IMR-90 (cell line): ENCODE measurements around the gene KAT6B. TPM values are rescaled to one million over a fixed set of nuclear protein-coding genes. Genes with fewer than 3 reads are reported as not detected.

Source experiments
- ATAC-seq: fragments of 200-7000 bp; cut with Tn5 transposase; 2 replicates; pipeline ENCODE4 v1.9.1; 2020; ENCODE audit warnings: low read depth, mild to moderate bottlenecking, moderate library complexity
- Bru-seq: library from RNA; stranded (reverse); fragments of 400-500 nt; gene quantifications from one replicate; lab custom pipeline; 2021; lab: Mats Ljungman, UMichigan
- BruChase-seq, 2 experiments: library from RNA; stranded (reverse); fragments of 400-500 nt; gene quantifications; one replicate each; lab custom pipeline; 2021; lab: Mats Ljungman, UMichigan
- BruUV-seq: library from RNA; stranded (reverse); fragments of 400-500 nt; replicated peaks from 2 replicates; lab custom pipeline; 2021; lab: Mats Ljungman, UMichigan
- CTCF ChIA-PET: fragments of 300-600 bp; formaldehyde crosslinking; extraction: SDS; loops from one replicate; lab custom pipeline; 2021; ENCODE audit warnings: antibody characterized with exemption; lab: Yijun Ruan, JAX
- POLR2A ChIA-PET: fragments of 300-600 bp; sonication (Branson Sonifier 250); formaldehyde crosslinking; loops from one replicate; lab custom pipeline; 2022; ENCODE audit warnings: antibody characterized with exemption; ENCODE audit not compliant: unreplicated experiment; lab: Charles Lee
- DNase-seq: peaks from one replicate; pipeline ENCODE4 v3.0.0; 2013
- H2AFZ ChIP-seq: replicated peaks from 2 replicates; pipeline ENCODE3; 2013; ENCODE audit warnings: low read length, mild to moderate bottlenecking; ENCODE audit not compliant: poor library complexity
- H2AK5ac ChIP-seq: 2 replicates; pipeline ENCODE4 v1.6.1; 2013; ENCODE audit warnings: low read depth, low read length, inconsistent platforms
- H2AK9ac ChIP-seq: replicated peaks from 2 replicates; pipeline ENCODE3; 2013; ENCODE audit warnings: mild to moderate bottlenecking, low read depth, low read length, moderate library complexity; ENCODE audit not compliant: poor library complexity
- H2BK120ac ChIP-seq: 2 replicates; pipeline ENCODE4 v1.6.1; 2013; ENCODE audit warnings: low read depth, low read length, inconsistent platforms
- H2BK15ac ChIP-seq: 3 replicates; pipeline ENCODE4 v1.6.1; 2013; ENCODE audit warnings: low read depth, low read length, inconsistent platforms
- H2BK20ac ChIP-seq: 2 replicates; pipeline ENCODE4 v1.6.1; 2013; ENCODE audit warnings: low read depth, mild to moderate bottlenecking, inconsistent platforms, low read length, moderate library complexity
- H2BK5ac ChIP-seq: 2 replicates; pipeline ENCODE4 v1.6.1; 2013; ENCODE audit warnings: mild to moderate bottlenecking, low read depth, low read length, inconsistent platforms; ENCODE audit not compliant: poor library complexity, severe bottlenecking
- H3K14ac ChIP-seq: replicated peaks from 2 replicates; pipeline ENCODE4 v1.6.1; 2013; ENCODE audit warnings: low read depth, low read length, inconsistent platforms
- H3K18ac ChIP-seq: 2 replicates; pipeline ENCODE4 v1.6.1; 2013; ENCODE audit warnings: low read depth, low read length, control low read depth
- H3K23ac ChIP-seq: 2 replicates; pipeline ENCODE4 v1.6.1; 2013; ENCODE audit warnings: low read depth, low read length, inconsistent platforms
- H3K27ac ChIP-seq: 2 replicates; pipeline ENCODE4 v1.5.1; 2013; ENCODE audit warnings: mild to moderate bottlenecking, control low read depth, low read length; ENCODE audit not compliant: insufficient read depth
- H3K27me3 ChIP-seq: 2 replicates; pipeline ENCODE4 v1.6.1; 2013; ENCODE audit warnings: low read length; ENCODE audit not compliant: control insufficient read depth, insufficient read depth
- H3K36me3 ChIP-seq: 2 replicates; pipeline ENCODE4 v1.6.1; 2013; ENCODE audit warnings: low read length, mixed read lengths; ENCODE audit not compliant: control insufficient read depth, insufficient read depth
- H3K4ac ChIP-seq: 2 replicates; pipeline ENCODE4 v1.6.1; 2013; ENCODE audit warnings: low read depth, low read length, inconsistent platforms
- H3K4me1 ChIP-seq: 2 replicates; pipeline ENCODE4 v1.6.1; 2013; ENCODE audit warnings: low read length, mixed read lengths; ENCODE audit not compliant: control insufficient read depth, insufficient read depth
- H3K4me2 ChIP-seq: 2 replicates; pipeline ENCODE4 v1.6.1; 2013; ENCODE audit warnings: low read depth, mild to moderate bottlenecking, control low read depth, low read length, moderate library complexity
- H3K4me3 ChIP-seq: 2 replicates; pipeline ENCODE4 v1.5.1; 2013; ENCODE audit warnings: low read depth, mild to moderate bottlenecking, control low read depth, low read length, moderate library complexity; ENCODE audit not compliant: insufficient read depth
- H3K56ac ChIP-seq: 2 replicates; pipeline ENCODE4 v1.6.1; 2013; ENCODE audit warnings: low read length, inconsistent platforms; ENCODE audit not compliant: insufficient read depth; ENCODE audit errors: extremely low read depth
- H3K79me1 ChIP-seq, 2 experiments: 2 replicates each; pipeline ENCODE4 v1.6.1; 2013; ENCODE audit warnings: low read length in 2 of 2, inconsistent platforms in 1 of 2, low read depth in 1 of 2
- H3K9ac ChIP-seq: 2 replicates; pipeline ENCODE4 v1.6.1; 2013; ENCODE audit warnings: low read depth, low read length, control low read depth
- H3K9me1 ChIP-seq: 2 replicates; pipeline ENCODE4 v1.6.1; 2013; ENCODE audit warnings: low read length, inconsistent platforms; ENCODE audit not compliant: insufficient read depth
- H3K9me3 ChIP-seq: 2 replicates; pipeline ENCODE4 v1.6.1; 2013; ENCODE audit warnings: low read length; ENCODE audit not compliant: control insufficient read depth, insufficient read depth
- H4K20me1 ChIP-seq: 2 replicates; pipeline ENCODE4 v1.6.1; 2013; ENCODE audit warnings: low read length, inconsistent platforms; ENCODE audit not compliant: insufficient read depth
- H4K5ac ChIP-seq: 2 replicates; pipeline ENCODE4 v1.6.1; 2013; ENCODE audit warnings: mild to moderate bottlenecking, low read depth, low read length, control low read depth
- H4K8ac ChIP-seq, 2 experiments: 2 replicates each; pipeline ENCODE4 v1.6.1; 2013; ENCODE audit warnings: low read depth in 2 of 2, low read length in 2 of 2, control low read depth in 1 of 2, inconsistent platforms in 1 of 2
- H4K91ac ChIP-seq: 2 replicates; pipeline ENCODE4 v1.6.1; 2013; ENCODE audit warnings: low read depth, low read length, inconsistent platforms; ENCODE audit not compliant: insufficient read depth
- BHLHE40 ChIP-seq: fragments of 150-350 bp; IDR thresholded peaks from 2 replicates; pipeline ENCODE4 v1.6.1; 2016; ENCODE audit warnings: mild to moderate bottlenecking, low read depth, low read length
- CTCF ChIP-seq: conservative IDR thresholded peaks from 2 replicates; pipeline ENCODE4 v1.5.1; 2012; ENCODE audit warnings: mild to moderate bottlenecking, low read depth, low read length, improper control_type of control experiment
- FOS ChIP-seq: fragments of 150-350 bp; IDR thresholded peaks from 2 replicates; pipeline ENCODE4 v1.6.1; 2016; ENCODE audit warnings: low read depth, low read length
- MAZ ChIP-seq: IDR thresholded peaks from 2 replicates; pipeline ENCODE4 v1.6.1; 2012; ENCODE audit warnings: low read depth, mild to moderate bottlenecking, low read length, improper control_type of control experiment, moderate library complexity, borderline replicate concordance
- MXI1 ChIP-seq: IDR thresholded peaks from 2 replicates; pipeline ENCODE4 v1.6.1; 2012; ENCODE audit warnings: low read depth, mild to moderate bottlenecking, low read length, moderate library complexity, borderline replicate concordance
- POLR2A ChIP-seq: IDR thresholded peaks from 2 replicates; pipeline ENCODE4 v1.6.1; 2012; ENCODE audit warnings: mild to moderate bottlenecking, low read depth, low read length
- RAD21 ChIP-seq: IDR thresholded peaks from 2 replicates; pipeline ENCODE4 v1.6.1; 2012; ENCODE audit warnings: low read length, improper control_type of control experiment
- SMC3 ChIP-seq: fragments of 150-350 bp; IDR thresholded peaks from 2 replicates; pipeline ENCODE4 v1.6.1; 2016; ENCODE audit warnings: low read depth, mild to moderate bottlenecking, antibody characterized with exemption, low read length, moderate library complexity
- WGBS, 2 experiments: methylation state at CpG; one replicate each; pipeline versions ENCODE4 v1.1.5 to v1.1.7; 2013; ENCODE audit warnings: missing lambda C conversion rate in 2 of 2; ENCODE audit not compliant: insufficient read length in 1 of 2; ENCODE audit errors: extremely low coverage in 2 of 2; 5-methylcytosine and 5-hydroxymethylcytosine counted together
- dilution Hi-C: fragments of 300-500 bp; cut with HindIII; formaldehyde crosslinking; loops from one replicate; pipeline ENCODE4 v1.14.3; 2018; ENCODE audit warnings: low sequenced_read_pairs; ENCODE audit not compliant: unreplicated experiment
- in situ Hi-C: fragments of 300-500 bp; cut with MboI; formaldehyde crosslinking; loops from 3 replicates; pipeline ENCODE4 v1.14.3; 2019; ENCODE audit warnings: low sequenced_read_pairs, inconsistent platforms, mixed read lengths
- intact Hi-C: fragments of 100-400 bp; cut with micrococcal nuclease; formaldehyde crosslinking; loops from 2 replicates; pipeline ENCODE4 v1.10.0; 2022
- long read RNA-seq: library from polyadenylated mRNA; unstranded; transcript quantifications from one replicate; pipeline ENCODE4 v2.0.0, GENCODE V29; 2021; ENCODE audit not compliant: unreplicated experiment
- polyA plus RNA-seq, 3 experiments: library from polyadenylated mRNA; depleted of rRNA; stranded (reverse); fragments of >200 nt; gene quantifications; 2 replicates each; pipeline ENCODE4 v1.2.3, GENCODE V29; 2012; ENCODE audit warnings: low replicate concordance in 1 of 3
- total RNA-seq: library from RNA; depleted of rRNA; stranded (reverse); fragments of >200 nt; gene quantifications from 2 replicates; pipeline ENCODE4 v1.2.3, GENCODE V29; 2012; rRNA removed

Gene KAT6B
- total RNA-seq (27.8 and 28.1 TPM in 2 replicates), polyA plus RNA-seq (2012; rRNA removed) (8.1 and 8.8 TPM in 2 replicates), Bru-seq, nascent RNA (percentile 92 among the genes with signal in this experiment), BruChase-seq, experiment 1, labeled RNA remaining after a 6-hour chase (percentile 89 among the genes with signal in this experiment), BruChase-seq, experiment 2, labeled RNA remaining after a 2-hour chase (percentile 89 among the genes with signal in this experiment)
- polyA plus RNA-seq (2012; cell fraction: cytosol; rRNA removed): 3.6 and 4.2 TPM in 2 replicates
- 9.0 and 13.6 TPM in 2 replicates for polyA plus RNA-seq (2012; cell fraction: nucleus; rRNA removed; ENCODE audit: low replicate concordance)
- long read RNA-seq, transcript KAT6B-226 (16 exons, 2,847 nt): major isoform, 6 of 35 reads
- long read RNA-seq, partial matches to known transcripts: 17 of 35 reads
- long read RNA-seq, other reads (novel, unspliced or antisense): 12 of 35 reads

GRCh38 chr10:74826142-74827044, at the start of gene KAT6B:
Gene KAT6B (plus strand): TSS chr10:74826600. CDS start chr10:74842858, 16,258 bp downstream.
- Histone ChIP-seq H2AFZ (peak within 1 kb of the TSS; percentile 98), H3K27me3 (no peaks in the 10 kb centered on the region), H3K4me3 (peak within 1 kb of the TSS; percentile 97), H2BK5ac (peak within 1 kb of the TSS; percentile 96), H4K91ac (peak within 1 kb of the TSS; percentile 78), H3K9me1 (peaks cover 23% of the 10 kb centered on the region), H4K5ac (peak within 1 kb of the TSS; percentile 60), H3K36me3 (no peaks in the 10 kb centered on the region), H3K18ac (peak within 1 kb of the TSS; percentile 15), H3K9ac (peak within 1 kb of the TSS; percentile 81), H2BK15ac (peak within 1 kb of the TSS; percentile 53; the same call in 2 of the 3 replicates), H3K23ac (peak within 1 kb of the TSS; percentile 76), H2AK9ac (peak within 1 kb of the TSS; percentile 95), H4K8ac (peak within 1 kb of the TSS; percentile 49 to 78; a peak in 3 of 4 replicates), H3K79me1 (peaks cover 21 to 35% of the 10 kb centered on the region in 2 experiments), H2BK120ac (peak within 1 kb of the TSS; percentile 61; the same call in 1 of the 2 replicates), H2AK5ac (peak within 1 kb of the TSS; percentile 90), H3K9me3 (no peaks in the 10 kb centered on the region), H3K27ac (peak within 1 kb of the TSS; percentile 87), H4K20me1 (peaks cover 18% of the 10 kb centered on the region), H3K14ac (peak within 1 kb of the TSS; percentile 85), H3K56ac (peak within 1 kb of the TSS; percentile 50; the same call in 1 of the 2 replicates), H3K4ac (peak within 1 kb of the TSS; percentile 84), H3K4me2 (peak within 1 kb of the TSS; percentile 82), H3K4me1 (peaks cover 20% of the 10 kb centered on the region), H2BK20ac (no peak within 1 kb of the TSS)
- in situ Hi-C loops (no loop called here), intact Hi-C loops (loop anchor here (5.0 to 10.0 kb wide), 4 partner anchors 56 to 408 kb away; partner anchors contain the start of gene COMTD1), dilution Hi-C loops (no loop called here)
- ChIA-PET POLR2A (interaction anchor here (0.6 to 1.6 kb wide), 7 partner anchors 17 to 565 kb away, joined by 3 to 7 read pairs (median 6); no protein-coding TSS in a partner anchor), CTCF (interaction anchor here (0.7 kb wide), 1 partner anchor 409 kb away, joined by 3 read pairs; the partner anchor contains the start of gene COMTD1)
- WGBS, 2 experiments: 0% methylated on average over 19 of the region's 67 CpGs; no CpG with 5 or more reads in 1 of the 2 experiments
- TF ChIP-seq RAD21 (peak; percentile 26; the same call in 1 of the 2 replicates), MAZ (peak; percentile 90), MXI1 (no peak), CTCF (peak; percentile 33), POLR2A (peak; percentile 79; the same call in 1 of the 2 replicates), BHLHE40 (no peak), SMC3 (no peak), FOS (peak; percentile 76; the same call in 1 of the 2 replicates)
- peak; percentile 87 for ATAC-seq
- DNase-seq: peak; percentile 100
- BruUV-seq: no TSS peak
